NCI-H1930 (cell line): ENCODE measurements around the gene E2F4.
A peak's percentile ranks its signal among the peaks of the same experiment; 100 is the strongest.

ENCODE experiments used
- DNase-seq, 2 experiments: peaks; one replicate each; lab custom pipeline; 2025; lab: John Stamatoyannopoulos, UW

The E2F4 gene

DNA sequence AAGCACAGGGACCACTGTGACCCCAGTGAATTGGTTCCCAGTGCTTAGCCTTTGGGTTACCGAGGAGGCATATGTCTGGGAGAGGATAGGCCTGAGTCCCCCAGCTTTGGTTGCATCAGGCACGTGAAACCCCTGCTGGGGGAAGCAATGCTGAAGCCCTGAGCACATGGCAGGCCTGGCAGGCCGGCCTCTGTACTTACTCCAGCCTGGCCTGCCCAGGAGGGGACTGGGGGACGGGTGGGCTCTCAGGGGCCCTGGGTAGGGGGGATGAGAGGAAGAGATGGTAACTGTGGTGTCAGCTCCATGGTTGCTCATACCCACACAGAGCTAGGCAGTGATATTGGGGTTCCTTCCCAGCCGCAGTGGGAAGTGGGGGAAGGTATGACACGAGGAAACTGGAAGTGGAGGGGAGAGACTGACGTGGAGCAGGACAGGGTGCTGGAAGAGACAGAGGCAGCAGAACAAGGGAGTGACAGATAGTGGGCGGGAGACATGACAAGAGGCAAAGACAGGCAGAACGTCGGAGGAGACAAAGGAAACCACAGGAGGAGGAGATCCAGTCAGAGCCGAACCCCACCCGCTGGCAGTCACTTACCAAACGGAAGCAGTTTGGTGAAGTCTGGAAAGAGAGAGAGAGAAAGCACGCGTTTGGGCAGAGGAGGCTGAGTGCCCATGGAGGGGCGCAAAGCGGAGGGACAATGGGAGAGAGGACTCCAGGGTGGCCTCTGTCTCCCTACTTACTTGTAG lies 44.0 kb downstream of the E2F4 start:
- DNase-seq, result no peak

- no peak for DNase-seq
Observed at GRCh38 chr16:67236563-67237395, 44.8 kb downstream of the E2F4 start.

DNA sequence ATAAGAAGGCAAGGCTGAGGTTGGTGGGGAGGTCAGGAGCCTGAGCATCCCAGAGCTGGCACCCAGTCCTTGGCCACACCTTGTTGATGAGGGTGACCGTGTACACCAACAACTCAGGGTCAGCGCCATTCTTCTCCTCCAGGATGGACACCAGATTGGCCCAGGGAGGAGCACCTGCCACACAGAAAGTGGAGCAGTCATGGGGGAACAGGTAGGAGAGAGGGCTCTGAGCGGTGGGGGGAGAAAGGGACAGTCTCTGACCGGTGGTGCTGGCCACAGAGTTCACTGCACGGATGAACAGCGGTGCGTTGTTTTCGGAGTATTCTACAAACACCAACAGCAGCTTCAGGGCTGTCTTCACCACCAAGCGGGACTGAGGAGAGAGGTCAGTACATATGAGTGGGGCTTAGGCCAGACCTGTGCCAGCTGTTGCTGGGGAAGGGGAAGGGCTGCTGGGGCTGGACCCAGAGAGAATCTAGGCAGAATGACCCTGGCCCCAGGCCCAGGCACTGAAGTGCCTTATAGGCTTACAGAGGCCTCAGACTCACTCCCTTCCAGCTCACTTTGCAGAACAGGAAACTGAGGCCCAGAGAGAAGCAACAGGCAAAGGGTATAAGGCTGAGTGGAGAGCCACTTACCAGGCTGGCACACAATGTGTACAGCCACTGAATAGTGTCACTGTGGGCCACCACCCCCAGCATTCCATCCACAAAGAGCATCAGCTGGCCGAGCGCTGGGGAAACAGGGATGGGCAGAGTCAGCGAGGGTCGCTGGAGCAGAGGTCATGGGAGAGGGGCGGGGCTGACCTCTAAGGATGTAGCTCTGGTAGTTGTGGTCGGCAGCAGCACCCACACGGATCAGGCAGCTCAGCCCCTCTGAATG lies 45.7 kb downstream of the E2F4 start:
- no peak for DNase-seq

- DNase-seq, result no peak
Observed at GRCh38 chr16:67238278-67238575, 46.3 kb downstream of the E2F4 start.

GRCh38 chr16:67238806-67239470 lies 47.0 kb downstream of the E2F4 start:
- DNase-seq, result no peak

DNA sequence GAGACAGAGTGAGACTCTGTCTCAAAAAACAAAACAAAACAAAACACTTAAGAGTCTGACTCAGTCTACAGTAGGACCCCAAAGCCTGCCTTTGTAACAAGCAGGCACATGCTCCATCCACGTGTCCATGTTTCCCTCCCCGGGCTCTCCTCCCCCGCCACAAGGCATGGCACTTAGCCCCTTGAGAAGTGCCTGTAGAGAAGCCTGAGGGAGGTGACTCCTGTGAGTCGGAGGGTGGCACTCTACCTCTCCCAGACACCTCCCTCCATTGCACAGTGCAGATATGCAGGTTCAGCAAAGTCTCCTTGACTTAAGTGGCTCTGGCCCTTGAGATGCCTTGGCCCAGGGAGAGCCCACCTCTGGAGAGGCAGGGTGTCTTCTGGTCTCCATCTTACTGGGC lies 48.6 kb downstream of the E2F4 start:
- DNase-seq, result no peak

DNA sequence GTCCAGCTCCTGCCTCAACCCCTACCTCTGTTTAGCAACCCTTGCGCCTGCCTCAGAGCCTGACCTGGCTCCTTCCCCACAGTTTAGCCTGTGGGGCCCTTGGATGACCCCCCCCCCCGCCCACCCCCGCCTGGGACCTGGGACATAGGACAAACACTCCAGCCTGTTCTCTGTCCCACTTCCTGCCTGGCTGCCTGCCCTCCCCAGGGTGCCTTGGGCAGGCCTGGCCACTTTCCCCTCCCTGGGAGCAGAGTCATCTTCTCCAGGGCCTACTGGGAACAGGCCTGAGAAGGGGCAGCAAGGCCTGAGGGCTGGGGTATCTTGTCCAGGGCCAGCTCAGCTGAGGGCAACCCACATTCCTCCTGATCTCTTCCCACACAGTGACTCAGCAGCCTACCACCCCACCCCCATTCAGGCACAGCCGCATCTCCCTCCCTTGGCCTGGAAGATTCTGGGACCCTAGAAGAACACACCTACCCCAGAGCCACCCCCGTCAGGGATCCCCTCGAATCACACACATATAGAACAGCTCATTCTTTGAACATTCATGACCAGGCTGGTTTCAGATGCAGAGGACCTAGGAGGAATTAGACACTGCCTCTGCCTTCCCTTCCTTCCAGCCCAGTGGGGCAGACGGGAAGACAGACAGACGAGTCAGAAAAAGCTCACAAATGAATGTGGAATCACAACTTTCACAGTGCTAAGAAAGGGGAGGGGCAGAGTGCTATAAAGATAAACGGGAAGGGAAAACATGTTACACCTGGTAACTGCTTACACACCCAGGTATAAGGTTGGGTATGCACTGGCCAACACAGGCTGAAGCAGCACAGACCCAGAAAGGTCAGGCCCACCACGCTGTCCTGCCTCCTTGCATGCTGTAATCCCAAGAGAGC lies 49.3 kb downstream of the E2F4 start:
- no peak for DNase-seq

- DNase-seq, result no peak
Observed at GRCh38 chr16:67242138-67242730, 50.3 kb downstream of the E2F4 start.

GRCh38 chr16:67243481-67243880 lies 51.5 kb downstream of the E2F4 start:
- no peak for DNase-seq

- no peak for DNase-seq
Observed at GRCh38 chr16:67244387-67245185, 52.6 kb downstream of the E2F4 start.

DNA sequence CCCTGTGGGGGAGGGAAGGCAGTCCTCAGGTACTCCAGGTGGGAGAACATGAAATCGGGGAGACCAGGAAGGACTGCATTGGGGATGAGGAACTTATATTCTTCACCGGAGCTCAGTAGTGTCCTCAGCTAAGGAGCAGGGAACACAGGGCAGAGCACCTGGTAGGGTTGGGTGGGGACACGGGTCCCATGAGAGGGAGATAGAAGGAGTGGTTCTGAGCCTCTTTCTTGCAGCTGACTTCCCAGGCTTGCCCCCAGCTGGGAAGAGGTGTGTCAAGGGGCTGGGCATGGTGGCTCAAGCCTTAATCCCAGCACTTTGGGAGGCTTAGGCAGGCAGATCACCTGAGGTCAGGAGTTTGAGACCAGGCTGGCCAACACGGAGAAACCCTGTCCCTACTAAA lies 53.2 kb downstream of the E2F4 start:
- no peak for DNase-seq

- no peak for DNase-seq
Observed at GRCh38 chr16:67245674-67246080, 53.7 kb downstream of the E2F4 start.

DNA sequence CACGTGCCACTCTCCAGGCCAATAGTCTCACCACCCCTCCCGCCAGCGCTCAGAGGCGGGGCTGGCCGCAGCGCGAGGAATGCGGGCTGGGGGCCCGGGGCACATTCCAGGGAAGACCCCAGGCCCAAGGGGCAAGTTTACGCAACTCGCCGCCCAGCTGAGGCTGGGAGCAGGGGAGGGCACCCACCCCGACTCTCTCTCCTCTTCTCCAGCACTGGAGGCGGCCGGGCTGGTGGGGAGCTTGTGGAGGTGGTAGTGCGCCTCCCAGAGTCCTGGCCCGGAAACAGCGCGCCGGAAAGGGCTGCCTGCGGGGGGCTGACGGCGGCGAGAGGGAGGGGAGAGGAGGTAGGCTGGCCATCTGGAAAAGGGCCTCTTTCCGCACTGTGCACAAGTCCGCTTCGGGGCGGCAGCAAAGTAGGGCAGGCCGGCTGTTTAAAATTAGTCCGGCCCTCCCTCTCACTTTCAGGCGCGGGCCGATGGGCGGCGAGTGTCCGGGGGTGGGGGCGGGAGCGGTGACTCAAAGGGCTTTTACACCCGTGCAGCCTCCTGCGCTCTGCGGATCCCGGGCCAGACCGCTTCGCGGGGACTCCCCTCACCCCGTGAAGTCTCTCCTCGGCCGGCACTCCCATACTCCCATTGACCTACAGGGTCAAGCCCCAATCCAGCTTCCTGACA lies 54.3 kb downstream of the E2F4 start:
- DNase-seq, result peak; percentile 36 to 55

- peak; percentile 47 to 52 for DNase-seq
Observed at GRCh38 chr16:67246756-67247191, 54.8 kb downstream of the E2F4 start.

DNA sequence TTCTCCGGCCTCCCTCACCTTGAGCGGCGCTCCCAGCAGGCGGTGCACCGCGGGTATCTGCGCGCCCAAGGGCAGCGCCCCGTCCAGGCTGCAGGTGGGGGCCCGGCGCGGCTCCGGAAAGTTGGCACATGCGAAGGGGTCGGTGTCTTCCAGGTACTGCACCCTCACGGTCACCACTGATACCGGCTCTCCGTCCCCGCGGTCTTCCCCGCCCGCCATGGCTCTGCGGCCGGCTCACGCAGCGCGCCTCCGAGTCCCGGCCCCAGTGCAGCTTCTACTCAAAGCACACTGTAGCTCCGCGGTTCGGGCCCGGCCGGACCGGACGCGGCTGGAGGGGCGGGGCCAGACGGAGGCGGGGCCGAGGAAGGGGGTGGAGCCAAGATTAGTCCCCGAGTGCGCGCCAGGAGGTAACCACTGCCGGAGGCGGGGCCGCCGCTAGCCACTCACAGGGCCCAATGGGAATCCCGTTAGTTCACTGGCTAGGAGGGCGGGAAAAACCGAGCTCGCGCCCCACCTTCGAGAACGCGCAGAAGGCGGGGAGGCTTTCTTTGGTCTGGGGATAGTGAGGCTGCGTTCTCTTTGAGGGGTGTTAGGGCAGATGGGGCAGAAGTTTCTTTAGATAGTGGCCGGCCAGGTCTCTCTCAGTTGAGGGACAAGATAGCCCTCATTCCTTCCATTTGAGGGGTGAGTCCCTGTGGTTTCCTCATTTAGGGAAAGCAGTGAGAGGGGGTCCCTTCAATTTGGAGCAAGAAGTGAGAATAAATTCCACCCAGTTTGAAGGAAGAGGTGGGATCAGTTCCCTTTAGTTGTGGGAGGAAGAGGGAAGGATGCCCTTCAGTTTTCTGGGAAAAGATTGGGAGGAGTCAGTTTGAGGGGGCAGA lies 55.5 kb downstream of the E2F4 start, which contains the start of gene FHOD1:
Gene FHOD1, minus strand, starts transcription at position 290 of the 881 bp plus-strand sequence. Its CDS starts 71 bp downstream, at position 219.
- DNase-seq, result peak; percentile 61 to 85

DNA sequence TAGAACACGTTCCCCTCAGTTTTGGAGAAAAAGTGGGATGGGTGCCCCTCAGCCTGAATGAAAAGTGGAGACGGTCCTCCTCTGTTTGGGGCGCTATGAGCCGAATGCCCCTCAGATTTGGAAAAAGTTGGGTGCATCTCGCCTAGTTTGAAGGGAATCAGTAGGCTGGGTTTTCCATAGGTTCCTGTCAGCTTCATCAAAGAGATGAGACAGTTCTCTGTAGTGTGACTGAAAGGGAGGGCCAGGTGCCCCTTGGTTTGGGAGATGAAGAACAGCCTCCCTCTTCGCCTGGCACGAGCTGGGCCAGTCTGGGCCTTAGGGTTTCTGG lies 56.1 kb downstream of the E2F4 start:
- DNase-seq, result no peak
